ENCODE results near the gene MTX1.

- no peak for TF ChIP-seq USF1 (CRISPR knock-in tag; IDR thresholded peaks at IDR 0.05)
- no peak for TF ChIP-seq ELK1 (CRISPR knock-in tag; IDR thresholded peaks at IDR 0.05)
- TF ChIP-seq MNT (conservative IDR thresholded peaks at IDR 0.05), result peak; percentile 68 to 72; a peak in 2 of 4 replicates
- peak in 2 of 3 experiments; percentile 2 to 15; a peak in 1 of 6 replicates for TF ChIP-seq CTCF (IDR thresholded peaks at IDR 0.05 in 2 of 3, conservative IDR thresholded peaks at IDR 0.05 in 1 of 3; ENCODE audit: insufficient read depth in 2 of 3, low read depth in 1 of 3, low read length in 3 of 3)
- TF ChIP-seq BHLHE40 (IDR thresholded peaks at IDR 0.05; ENCODE audit: low read length), result peak; percentile 80
- peak; percentile 81 for TF ChIP-seq TAF1 (IDR thresholded peaks at IDR 0.05; ENCODE audit: control insufficient read depth, extremely low read depth, insufficient read depth, low read length, severe bottlenecking)
- TF ChIP-seq XRCC4 (IDR thresholded peaks at IDR 0.05; ENCODE audit: extremely low read depth, insufficient read depth, insufficient read length), result no peak
- no peak for TF ChIP-seq EP300 (IDR thresholded peaks at IDR 0.05; ENCODE audit: low read length)
- no peak for TF ChIP-seq ZNF785 (CRISPR knock-in tag; IDR thresholded peaks at IDR 0.05)
- peak; percentile 93 for TF ChIP-seq E2F6 (IDR thresholded peaks at IDR 0.05; ENCODE audit: borderline replicate concordance in 1 of 2, extremely low read depth in 1 of 2, insufficient read depth in 1 of 2, insufficient read length in 1 of 2, low read depth in 1 of 2, low read length in 1 of 2, poor library complexity in 1 of 2, severe bottlenecking in 1 of 2)
- TF ChIP-seq HDAC3 (IDR thresholded peaks at IDR 0.05; ENCODE audit: borderline replicate concordance, partially characterized antibody), result no peak
- TF ChIP-seq RFX5 (IDR thresholded peaks at IDR 0.05; ENCODE audit: low read depth, low read length), result no peak
- no peak for TF ChIP-seq WHSC1 (IDR thresholded peaks at IDR 0.05; ENCODE audit: low read length)
These were observed 19.0 kb downstream of the MTX1 start for GRCh38 chr1:155227261-155228095.

Data from K562 (cell line).